Measurements from ENCODE around the gene GPATCH1.
"Not testable (repeated sequence)": the region's sequence is repeated elsewhere in the genome, so short reads cannot be mapped to it uniquely, and the experiment has no call there.

Gene GPATCH1

DNA sequence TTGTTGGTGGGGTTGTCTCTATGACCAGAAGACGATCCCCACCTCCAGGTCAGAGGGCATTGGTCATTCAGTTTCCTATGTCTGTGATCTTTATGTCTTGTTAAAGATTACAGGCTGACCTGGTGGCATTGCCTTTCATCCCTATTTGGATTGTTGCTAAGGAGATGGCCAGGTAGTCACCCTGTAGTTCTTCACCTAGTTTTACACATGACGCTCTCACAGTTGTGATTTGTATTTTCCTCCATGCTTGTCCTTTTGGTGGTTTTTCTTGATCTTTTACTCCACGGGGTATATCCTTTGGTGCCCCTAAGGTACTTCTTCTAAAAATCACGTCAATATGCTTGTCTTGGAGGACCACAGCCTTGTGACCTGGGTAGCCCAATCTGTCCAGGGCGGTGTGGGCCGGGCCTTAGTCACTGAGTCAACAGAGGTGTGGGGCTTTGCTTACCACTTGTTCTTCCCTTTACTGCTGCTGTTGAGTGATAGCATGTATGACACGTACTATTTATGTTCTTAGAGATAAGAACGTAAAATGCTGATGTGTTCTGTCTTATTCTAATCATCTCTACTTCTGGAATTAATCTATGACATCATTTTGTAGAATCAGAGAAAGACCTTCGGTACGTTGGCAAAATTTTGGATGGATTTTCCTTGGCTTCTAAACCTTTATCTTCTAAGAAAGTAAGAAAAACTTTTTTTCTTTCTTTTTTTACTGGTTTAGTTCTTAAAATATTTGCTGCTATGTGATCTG is 20.1 kb downstream of the GPATCH1 start:
- no peak for DNase-seq
- in situ Hi-C loops (cut with HindIII; ENCODE audit: low pct_ligation_motif_present, low pct_unique_long_range_greater_than_20kb, low sequenced_read_pairs), result no loop called here

DNA sequence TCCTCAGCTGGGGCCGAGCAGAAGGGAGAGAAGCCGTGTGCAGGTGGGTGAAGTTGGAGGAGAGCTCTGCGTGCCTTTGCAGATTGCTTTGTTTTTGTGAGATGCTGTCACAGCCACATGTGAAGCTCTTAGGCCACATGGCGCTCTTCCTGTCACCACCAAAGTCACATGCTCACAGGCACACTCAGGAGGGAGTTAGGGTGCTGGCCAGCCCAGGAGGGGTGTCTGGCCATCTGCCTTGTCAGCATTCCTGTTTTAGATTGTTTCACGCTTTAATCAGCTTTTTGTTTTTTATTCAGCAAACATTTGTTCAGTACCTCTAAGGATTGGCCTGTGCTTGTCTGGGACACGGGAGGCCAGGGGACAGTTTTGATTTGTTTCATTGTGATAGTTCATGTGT is 21.9 kb downstream of the GPATCH1 start:
- no peak for DNase-seq
- in situ Hi-C loops (cut with HindIII; ENCODE audit: low pct_ligation_motif_present, low pct_unique_long_range_greater_than_20kb, low sequenced_read_pairs), result no loop called here

DNA sequence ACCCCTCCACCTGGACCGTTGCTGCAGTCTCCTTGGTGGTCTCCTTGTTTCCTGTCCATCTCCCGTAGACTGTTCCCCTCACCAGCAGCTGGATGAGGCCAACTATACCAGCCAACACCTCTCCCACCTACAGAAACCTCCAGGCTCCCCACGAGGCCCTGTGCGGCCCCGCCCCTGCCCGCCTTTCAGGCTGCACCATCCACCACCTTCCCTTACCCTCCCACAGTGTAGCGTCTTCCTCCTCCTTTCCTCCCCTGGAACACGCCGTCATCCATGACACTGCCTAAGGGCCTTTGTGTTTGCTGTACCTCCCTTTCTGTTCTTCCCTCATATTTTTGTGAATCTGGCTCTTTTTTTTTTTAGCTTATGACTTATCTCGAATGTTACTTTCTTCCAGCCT is 27.2 kb downstream of the GPATCH1 start:
- in situ Hi-C loops (cut with HindIII; ENCODE audit: low pct_ligation_motif_present, low pct_unique_long_range_greater_than_20kb, low sequenced_read_pairs), result no loop called here
- DNase-seq, result no peak

DNA sequence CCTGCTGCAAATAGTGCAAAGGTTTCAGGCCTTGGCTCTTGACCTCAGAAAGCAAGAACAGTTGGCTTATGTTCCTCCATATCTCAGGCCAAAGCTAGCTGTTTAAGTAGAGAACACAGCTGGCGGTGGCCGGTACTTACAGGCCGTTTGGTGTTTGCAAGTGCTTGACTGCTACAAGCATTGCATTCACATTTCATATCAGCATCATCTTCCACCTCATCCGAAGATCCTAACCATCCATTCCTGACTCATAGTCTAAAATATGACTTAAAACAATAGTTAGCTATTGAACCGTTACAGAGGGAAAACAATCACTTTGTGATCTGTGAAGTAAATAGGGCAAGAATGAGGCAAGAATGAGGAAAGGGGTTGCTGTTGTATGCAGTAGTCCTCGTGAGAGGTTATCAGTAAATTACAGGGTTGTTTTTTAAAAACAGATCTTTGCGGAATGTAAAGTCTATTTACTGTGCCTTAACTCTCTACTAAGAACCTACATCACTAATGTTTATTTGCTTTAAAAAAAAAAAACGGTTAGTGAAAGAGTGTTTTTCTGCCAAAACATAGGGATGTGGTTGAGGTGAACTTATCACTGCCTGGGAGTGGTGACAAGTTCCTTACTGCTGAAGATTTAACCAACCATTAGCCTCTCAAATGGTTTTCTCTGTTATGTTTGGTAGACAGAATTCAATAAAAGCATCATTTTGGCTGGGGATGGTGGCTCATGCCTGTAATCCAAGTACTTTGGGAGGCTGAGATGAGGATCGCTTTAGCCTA is 29.3 kb downstream of the GPATCH1 start:
- in situ Hi-C loops (cut with HindIII; ENCODE audit: low pct_ligation_motif_present, low pct_unique_long_range_greater_than_20kb, low sequenced_read_pairs), result no loop called here
- peak; percentile 2 for DNase-seq

DNA sequence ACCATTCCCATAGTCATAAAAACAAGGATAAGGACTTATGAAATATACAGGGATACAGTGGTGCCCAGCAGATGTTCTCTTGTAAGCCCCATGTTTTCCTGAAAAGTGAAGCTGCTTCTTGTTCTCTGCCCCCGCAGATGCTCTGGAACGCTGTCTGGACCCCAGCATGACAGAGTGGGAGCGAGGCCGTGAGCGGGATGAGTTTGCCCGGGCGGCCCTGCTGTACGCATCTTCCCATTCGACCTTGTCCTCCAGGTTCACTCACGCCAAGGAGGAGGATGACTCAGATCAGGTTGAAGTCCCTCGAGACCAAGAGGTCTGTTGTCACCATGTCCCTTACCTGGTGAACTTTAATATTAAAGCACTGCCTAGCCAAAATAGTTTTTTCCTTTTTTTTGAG is 30.6 kb downstream of the GPATCH1 start:
- in situ Hi-C loops (cut with HindIII; ENCODE audit: low pct_ligation_motif_present, low pct_unique_long_range_greater_than_20kb, low sequenced_read_pairs), result no loop called here
- DNase-seq, result no peak

DNA sequence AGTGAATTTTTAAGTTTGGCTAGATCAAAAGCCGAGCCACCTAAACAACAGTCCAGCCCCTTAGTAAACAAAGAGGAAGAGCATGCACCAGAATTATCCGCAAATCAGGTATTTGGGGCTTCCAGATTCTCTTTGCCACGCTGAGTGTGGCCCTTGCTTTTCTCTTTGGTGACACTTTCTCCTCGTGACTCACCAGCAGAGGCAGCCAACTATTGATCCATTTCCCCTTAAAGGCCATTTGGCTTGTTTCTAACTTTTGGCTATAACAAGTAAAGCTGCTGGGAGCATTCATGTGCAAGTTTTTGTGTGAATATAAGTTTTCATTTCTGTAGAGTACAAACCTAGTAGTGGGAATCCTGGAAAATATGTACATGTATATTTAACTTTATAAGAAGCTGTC is 33.3 kb downstream of the GPATCH1 start:
- no peak for DNase-seq
- in situ Hi-C loops (cut with HindIII; ENCODE audit: low pct_ligation_motif_present, low pct_unique_long_range_greater_than_20kb, low sequenced_read_pairs), result no loop called here

DNA sequence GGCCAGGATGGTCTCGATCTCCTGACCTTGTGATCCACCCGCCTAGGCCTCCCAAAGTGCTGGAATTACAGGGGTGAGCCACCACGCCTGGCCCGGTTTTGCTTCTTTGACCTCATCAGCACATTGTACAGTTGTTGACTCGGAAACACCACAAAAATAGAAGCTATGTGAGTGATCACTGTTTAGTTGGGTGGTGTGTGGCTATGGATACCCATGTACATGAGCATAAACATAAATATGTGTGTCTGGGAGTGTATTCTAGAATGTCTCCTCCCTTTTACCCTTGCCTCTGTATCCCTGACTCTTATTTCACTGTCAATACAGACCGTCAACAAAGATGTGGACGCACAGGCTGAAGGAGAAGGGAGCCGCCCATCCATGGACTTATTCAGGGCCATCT is 36.5 kb downstream of the GPATCH1 start:
- in situ Hi-C loops (cut with HindIII; ENCODE audit: low pct_ligation_motif_present, low pct_unique_long_range_greater_than_20kb, low sequenced_read_pairs), result no loop called here
- no peak for DNase-seq

DNA sequence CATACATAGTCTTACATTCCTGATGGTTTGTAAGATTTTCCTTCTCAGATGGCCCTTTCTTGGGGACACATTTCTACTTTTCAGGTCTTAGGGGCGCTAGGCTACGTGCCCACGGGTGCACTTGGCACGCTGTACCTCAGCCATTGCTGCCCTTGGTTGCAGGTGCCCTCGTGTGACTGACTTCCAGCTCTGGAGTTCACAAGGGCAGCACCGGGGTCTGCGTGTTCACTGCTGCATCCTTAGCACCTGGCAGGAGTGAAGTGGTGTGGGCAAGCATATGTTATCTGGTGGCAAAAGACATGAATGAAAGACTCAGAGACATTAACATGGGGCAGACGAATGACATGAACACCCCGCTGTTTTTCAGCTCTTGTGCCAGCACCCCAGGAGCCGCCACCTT is 37.7 kb downstream of the GPATCH1 start:
- no peak for DNase-seq

DNA sequence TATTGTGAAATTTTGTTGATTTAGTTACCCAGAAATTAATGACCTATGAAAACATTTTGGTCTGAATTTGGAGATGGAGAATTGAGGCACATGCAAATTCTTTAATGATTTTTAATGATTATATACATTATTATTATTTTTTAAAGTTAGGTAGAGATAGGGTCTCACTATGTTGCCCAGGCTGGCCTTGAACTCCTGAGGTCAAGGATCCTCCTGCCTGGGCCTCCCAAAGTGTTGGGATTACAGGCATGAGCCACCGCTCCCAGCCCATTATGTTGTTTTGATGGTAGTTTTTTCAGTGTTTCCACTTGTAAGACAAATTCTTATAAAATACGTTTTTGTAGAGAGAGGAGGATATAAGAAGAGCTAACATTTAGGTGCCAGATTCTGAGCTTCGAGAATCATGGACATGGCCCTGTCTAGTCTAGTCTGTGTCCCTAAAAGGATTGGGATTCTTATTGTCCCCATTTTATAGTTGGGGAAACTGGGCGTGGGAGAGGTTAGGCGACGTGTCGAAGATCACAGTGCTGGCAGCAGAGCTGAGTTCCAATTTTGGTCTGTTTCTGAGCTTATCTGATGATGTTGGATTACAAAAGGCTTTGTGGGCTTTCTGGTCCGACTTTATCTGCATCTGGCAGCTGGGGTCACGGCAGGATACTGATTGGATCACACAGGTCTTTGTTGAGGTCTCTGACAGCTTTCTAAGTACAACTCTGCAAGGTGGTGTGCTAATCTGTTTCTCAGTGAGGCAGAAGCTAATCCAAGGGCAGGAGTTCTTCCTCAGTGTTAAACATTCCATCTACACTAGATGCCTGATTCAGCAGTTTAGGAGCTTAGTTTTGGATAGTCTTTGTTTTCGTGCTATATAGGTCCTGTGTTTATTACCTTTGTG is 43.5 kb downstream of the GPATCH1 start:
- DNase-seq, result no peak
- in situ Hi-C loops (cut with HindIII; ENCODE audit: low pct_ligation_motif_present, low pct_unique_long_range_greater_than_20kb, low sequenced_read_pairs), result no loop called here

More for the DNA sequence above, 37.7 kb downstream of the GPATCH1 start:
- in situ Hi-C loops (cut with HindIII; ENCODE audit: low pct_ligation_motif_present, low pct_unique_long_range_greater_than_20kb, low sequenced_read_pairs), result no loop called here

DNA sequence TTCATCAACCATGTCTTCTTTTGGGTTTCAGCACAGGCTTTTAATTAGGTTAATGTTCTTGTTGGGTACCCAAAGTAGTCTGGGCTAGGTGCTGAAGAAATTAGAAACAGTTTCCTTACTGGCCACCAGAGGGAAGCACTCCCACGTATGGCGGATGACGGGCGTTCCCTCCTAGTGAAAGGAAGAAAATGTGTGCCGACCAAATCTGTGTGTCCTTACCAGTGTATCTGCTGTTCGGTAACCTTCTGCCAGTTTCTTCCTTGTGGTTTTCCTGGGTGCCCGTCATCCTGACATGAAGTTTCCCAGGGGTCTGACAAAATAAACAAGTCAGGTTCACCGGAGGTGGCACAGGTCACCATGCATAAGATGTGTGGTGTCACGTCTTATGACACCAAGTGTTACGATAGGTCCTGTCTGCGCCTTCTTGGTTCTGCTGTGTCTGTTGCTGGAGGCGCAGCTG is 45.0 kb downstream of the GPATCH1 start:
- peak; percentile 58 for DNase-seq
- in situ Hi-C loops (cut with HindIII; ENCODE audit: low pct_ligation_motif_present, low pct_unique_long_range_greater_than_20kb, low sequenced_read_pairs), result no loop called here

DNA sequence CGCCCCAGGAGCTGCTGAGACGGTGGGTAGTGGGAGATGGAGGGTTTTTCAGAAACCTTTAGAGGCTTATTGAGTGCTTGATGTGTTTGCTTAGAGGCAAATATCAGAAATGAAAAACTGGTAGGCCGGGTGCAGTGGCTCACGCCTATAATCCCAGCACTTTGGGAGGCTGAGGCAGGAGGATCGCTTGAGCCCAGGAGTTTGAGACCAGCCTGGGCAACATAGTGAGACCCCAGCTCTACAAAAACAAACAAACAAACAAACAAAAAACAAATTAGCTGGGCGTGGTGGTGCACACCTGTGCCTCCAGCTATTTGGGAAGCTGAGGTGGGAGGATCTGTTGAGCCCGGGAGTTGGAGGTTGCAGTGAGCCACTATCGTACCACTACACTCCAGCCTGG is 45.7 kb downstream of the GPATCH1 start:
- in situ Hi-C loops (cut with HindIII; ENCODE audit: low pct_ligation_motif_present, low pct_unique_long_range_greater_than_20kb, low sequenced_read_pairs); DNase-seq: not testable (repeated sequence)

DNA sequence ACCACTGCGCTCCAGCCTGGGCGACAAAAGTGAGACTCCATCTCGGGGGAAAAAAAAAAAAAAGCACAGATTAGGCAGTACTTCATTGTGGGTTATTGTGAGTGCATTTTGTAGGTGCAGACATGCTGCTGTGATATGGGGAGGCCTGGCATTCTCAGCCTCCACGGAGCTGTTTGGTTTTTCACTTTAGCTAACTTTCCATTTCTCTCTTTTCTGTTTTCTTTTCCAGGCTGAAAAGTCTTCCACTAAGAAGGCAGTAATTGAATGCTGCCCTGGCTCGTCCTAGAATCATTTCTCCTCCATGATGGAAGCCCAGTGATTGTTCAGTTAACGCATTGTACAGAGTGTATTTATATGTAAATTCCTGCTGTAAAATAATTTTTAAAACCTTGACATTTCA is 48.9 kb downstream of the GPATCH1 start:
- in situ Hi-C loops (cut with HindIII; ENCODE audit: low pct_ligation_motif_present, low pct_unique_long_range_greater_than_20kb, low sequenced_read_pairs), result no loop called here
- no peak for DNase-seq

DNA sequence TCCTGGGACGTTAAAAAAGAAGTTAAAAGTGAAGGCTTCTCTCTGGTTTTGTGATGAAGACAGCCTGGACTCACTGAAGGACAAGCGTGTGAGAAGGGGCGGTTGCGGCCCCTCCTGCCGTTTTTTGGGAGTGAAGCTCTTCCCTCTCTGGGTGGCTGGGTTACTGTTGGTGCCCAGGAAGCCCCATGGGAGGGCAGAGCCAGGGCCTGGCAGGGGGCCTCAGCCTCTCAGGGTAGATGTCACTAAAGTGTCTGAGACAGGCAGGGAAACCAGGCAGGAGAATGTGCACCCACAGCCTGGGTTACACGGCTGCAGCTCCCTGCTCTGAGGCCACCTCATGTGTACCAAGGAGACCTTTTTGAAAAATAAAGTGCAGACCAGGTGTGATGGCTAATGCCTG is 49.5 kb downstream of the GPATCH1 start:
- DNase-seq, result no peak
- in situ Hi-C loops (cut with HindIII; ENCODE audit: low pct_ligation_motif_present, low pct_unique_long_range_greater_than_20kb, low sequenced_read_pairs), result no loop called here

DNA sequence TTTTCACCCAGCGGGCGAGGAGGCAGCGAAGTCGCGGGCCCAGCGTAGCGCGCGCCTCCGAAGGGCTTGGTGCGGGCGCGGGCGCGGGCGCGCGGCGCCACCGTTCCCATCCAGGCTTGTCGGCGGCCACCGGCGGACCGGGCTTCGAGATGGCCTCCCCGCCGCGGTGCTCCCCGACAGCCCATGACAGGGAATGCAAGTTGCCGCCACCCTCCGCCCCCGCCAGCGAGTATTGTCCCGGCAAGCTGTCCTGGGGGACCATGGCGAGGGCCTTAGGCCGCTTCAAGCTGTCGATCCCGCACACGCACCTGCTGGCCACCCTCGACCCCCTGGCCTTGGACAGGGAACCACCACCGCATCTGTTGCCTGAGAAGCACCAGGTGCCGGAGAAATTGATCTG is 51.0 kb downstream of the GPATCH1 start, which contains the start of gene WDR88:
Gene WDR88 (plus strand): TSS at position 94 of the 400 bp plus-strand sequence. CDS start 56 bp downstream, at position 150.
- in situ Hi-C loops (cut with HindIII; ENCODE audit: low pct_ligation_motif_present, low pct_unique_long_range_greater_than_20kb, low sequenced_read_pairs), result no loop called here

DNA sequence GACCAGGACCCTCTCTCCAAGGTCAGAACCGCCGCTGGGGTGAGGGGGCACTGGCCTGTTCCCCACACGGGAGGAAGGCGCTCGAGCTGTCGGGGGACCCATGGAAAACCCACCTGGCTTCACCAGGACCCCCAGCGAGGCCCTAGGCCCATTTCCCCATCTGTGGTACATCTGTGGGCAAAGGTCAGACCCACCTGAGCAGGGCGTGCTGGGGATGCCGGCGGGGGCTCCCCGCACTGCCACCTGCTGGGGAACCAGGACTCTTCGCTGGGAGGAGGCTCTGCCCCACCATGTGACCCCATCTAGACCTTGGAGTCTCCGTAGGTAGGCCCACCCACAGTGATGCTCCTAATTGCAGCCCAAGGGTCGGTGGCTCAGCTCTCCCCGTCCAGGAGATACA is 51.4 kb downstream of the GPATCH1 start:
- DNase-seq, result no peak
- in situ Hi-C loops (cut with HindIII; ENCODE audit: low pct_ligation_motif_present, low pct_unique_long_range_greater_than_20kb, low sequenced_read_pairs), result no loop called here

More for the DNA sequence above, 51.0 kb downstream of the GPATCH1 start, which contains the start of gene WDR88:
- no peak for DNase-seq

DNA sequence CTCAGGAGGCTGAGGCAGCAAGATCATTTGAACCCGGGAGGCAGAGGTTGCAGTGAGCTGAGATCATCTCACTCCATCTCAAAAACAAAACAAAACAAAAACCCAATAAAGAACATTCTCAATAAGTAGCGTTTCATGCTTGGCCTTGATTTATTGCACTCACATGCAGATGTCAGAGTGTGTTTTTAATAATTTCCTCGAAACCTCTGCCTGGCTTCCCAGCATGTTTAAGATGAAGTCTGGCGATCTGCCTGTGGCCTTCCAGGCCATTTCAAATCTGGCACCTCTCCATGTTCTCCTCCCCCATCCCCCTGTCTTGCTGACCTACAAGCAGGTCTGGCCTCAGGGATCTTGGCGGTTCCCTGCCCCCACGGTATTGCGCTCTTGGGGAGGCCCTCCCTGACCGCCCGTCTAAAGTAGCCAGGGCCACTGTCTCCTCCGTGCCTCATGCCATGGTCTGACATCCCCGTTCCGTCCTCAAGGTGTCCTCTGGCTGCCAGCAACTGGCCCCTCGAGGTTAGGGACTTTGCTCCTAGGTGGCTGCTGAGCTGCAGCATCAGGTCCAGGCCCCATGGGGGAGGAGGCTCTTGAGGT is 52.6 kb downstream of the GPATCH1 start:
- no peak for DNase-seq
- in situ Hi-C loops (cut with HindIII; ENCODE audit: low pct_ligation_motif_present, low pct_unique_long_range_greater_than_20kb, low sequenced_read_pairs), result no loop called here

DNA sequence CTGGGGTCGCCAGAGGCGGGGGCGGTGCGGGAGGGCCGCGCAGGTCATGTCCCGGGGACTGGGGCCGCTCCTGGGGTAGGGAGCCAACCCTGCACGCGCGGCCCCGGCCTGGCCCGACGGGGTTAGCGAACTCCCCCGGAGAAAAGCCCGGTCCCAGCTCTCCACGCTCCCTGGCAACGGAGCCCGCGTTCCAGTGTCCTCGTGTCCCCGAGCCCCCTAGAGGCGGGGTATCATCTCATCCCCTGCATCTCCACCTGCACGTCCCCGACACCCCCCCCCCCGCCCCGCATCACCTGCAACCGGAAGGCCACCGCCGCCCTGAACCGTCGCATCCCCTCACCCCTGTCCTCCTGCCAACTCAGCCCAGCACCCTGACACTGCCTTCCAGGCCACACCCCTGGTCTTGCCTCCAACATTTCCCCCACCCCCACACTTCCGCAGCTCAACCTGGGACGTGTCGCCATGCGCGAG is 53.6 kb downstream of the GPATCH1 start:
- no peak for DNase-seq
- in situ Hi-C loops (cut with HindIII; ENCODE audit: low pct_ligation_motif_present, low pct_unique_long_range_greater_than_20kb, low sequenced_read_pairs), result no loop called here

DNA sequence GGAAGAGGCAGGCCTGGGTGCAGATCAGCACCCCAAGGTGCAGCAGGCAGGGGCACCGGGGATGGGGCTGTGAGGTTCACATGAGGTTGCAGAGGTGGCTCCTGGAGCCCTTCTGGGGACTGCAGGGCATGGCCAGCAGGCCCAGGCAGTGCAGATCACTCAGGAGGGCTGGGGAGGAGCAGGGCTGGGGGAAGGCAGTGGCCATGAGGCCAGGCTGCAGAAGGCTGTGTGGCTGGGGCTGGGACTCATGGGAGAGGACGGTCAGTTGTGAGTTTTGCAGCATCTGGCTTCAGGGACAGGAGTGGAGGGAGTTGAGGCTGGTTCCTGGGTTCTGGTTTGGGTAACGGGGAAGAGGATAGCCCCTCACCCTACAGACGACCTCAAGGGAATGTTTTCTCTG is 58.2 kb downstream of the GPATCH1 start:
- in situ Hi-C loops (cut with HindIII; ENCODE audit: low pct_ligation_motif_present, low pct_unique_long_range_greater_than_20kb, low sequenced_read_pairs), result no loop called here
- no peak for DNase-seq
